Subcutaneous abdominal adipose tissue (tissue), 5 donors: ENCODE measurements around the gene NXPH1.

Experiments
- H3K27ac ChIP-seq: one replicate; pipeline ENCODE4 v1.7.0; 2013; ENCODE audit warnings: low read depth, mild to moderate bottlenecking, inconsistent platforms, low read length, moderate library complexity
- H3K27me3 ChIP-seq, 5 donors: one replicate each; pipeline ENCODE4 v1.7.0; 2013; ENCODE audit warnings: low read length in 5 of 5, inconsistent platforms in 1 of 5; ENCODE audit not compliant: control insufficient read depth in 5 of 5, insufficient read depth in 4 of 5
- H3K36me3 ChIP-seq, 5 donors: one replicate each; pipeline ENCODE4 v1.7.0; 2013; ENCODE audit warnings: low read length in 5 of 5; ENCODE audit not compliant: control insufficient read depth in 5 of 5, insufficient read depth in 5 of 5
- H3K4me1 ChIP-seq, 5 donors: one replicate each; pipeline ENCODE4 v1.7.0; 2013; ENCODE audit warnings: low read length in 5 of 5, mild to moderate bottlenecking in 3 of 5, moderate library complexity in 1 of 5; ENCODE audit not compliant: control insufficient read depth in 5 of 5, insufficient read depth in 5 of 5
- H3K4me3 ChIP-seq, 5 donors: one replicate each; pipeline ENCODE4 v1.7.0; 2013; ENCODE audit warnings: low read length in 5 of 5, low read depth in 1 of 5
- H3K9ac ChIP-seq, 5 donors: one replicate each; pipeline ENCODE4 v1.7.0; 2013; ENCODE audit warnings: low read length in 5 of 5, mild to moderate bottlenecking in 4 of 5, moderate library complexity in 3 of 5
- H3K9me3 ChIP-seq, 5 donors: one replicate each; pipeline ENCODE4 v1.7.0; 2013; ENCODE audit warnings: low read length in 5 of 5; ENCODE audit not compliant: control insufficient read depth in 5 of 5
- donor health status: healthy.
- donor health status: healthy.
- donor health status: healthy.
- donor health status: healthy.
- donor health status: healthy.

NXPH1 gene

GRCh38 chr7:8531991-8532515 is 98.6 kb downstream of the NXPH1 start:
- no peaks in the 10 kb centered on the region for H3K36me3 ChIP-seq
- no peak overlapping the region for H3K4me3 ChIP-seq
- H3K4me1 ChIP-seq: no peaks in the 10 kb centered on the region

GRCh38 chr7:8536431-8536830 is 103.0 kb downstream of the NXPH1 start:
- H3K4me1 ChIP-seq: no peaks in the 10 kb centered on the region
- H3K4me3 ChIP-seq: no peak overlapping the region
- H3K9me3 ChIP-seq: no peaks in the 10 kb centered on the region
- no peak overlapping the region for H3K9ac ChIP-seq
- no peaks in the 10 kb centered on the region for H3K27me3 ChIP-seq
- H3K27ac ChIP-seq: no peak overlapping the region
- no peaks in the 10 kb centered on the region for H3K36me3 ChIP-seq

More at GRCh38 chr7:8531991-8532515, 98.6 kb downstream of the NXPH1 start:
- H3K27ac ChIP-seq: no peak overlapping the region
- H3K9me3 ChIP-seq: no peaks in the 10 kb centered on the region
- no peaks in the 10 kb centered on the region for H3K27me3 ChIP-seq
- no peak overlapping the region for H3K9ac ChIP-seq

- H3K4me1 ChIP-seq: no peaks in the 10 kb centered on the region
- no peak overlapping the region for H3K4me3 ChIP-seq
- no peaks in the 10 kb centered on the region for H3K27me3 ChIP-seq
- H3K36me3 ChIP-seq: no peaks in the 10 kb centered on the region
- no peak overlapping the region for H3K27ac ChIP-seq
- no peak overlapping the region for H3K9ac ChIP-seq
- no peaks in the 10 kb centered on the region for H3K9me3 ChIP-seq
Measured at GRCh38 chr7:8549046-8549445, 115.6 kb downstream of the NXPH1 start.

- Histone ChIP-seq H3K36me3 (no peaks in the 10 kb centered on the region), H3K27me3 (peaks cover 0 to 3% (median 0%) of the 10 kb centered on the region in 5 donors), H3K9me3 (no peaks in the 10 kb centered on the region), H3K27ac (no peak overlapping the region), H3K4me1 (no peaks in the 10 kb centered on the region), H3K4me3 (no peak overlapping the region), H3K9ac (no peak overlapping the region)
Measured at GRCh38 chr7:8560501-8560900, 127.1 kb downstream of the NXPH1 start.

GRCh38 chr7:8561449-8561848 is 128.0 kb downstream of the NXPH1 start:
- Histone ChIP-seq H3K4me3 (no peak overlapping the region), H3K27me3 (peaks cover 0 to 3% (median 0%) of the 10 kb centered on the region in 5 donors), H3K27ac (no peak overlapping the region), H3K9ac (no peak overlapping the region), H3K4me1 (no peaks in the 10 kb centered on the region), H3K36me3 (no peaks in the 10 kb centered on the region), H3K9me3 (no peaks in the 10 kb centered on the region)

- no peaks in the 10 kb centered on the region for H3K36me3 ChIP-seq
- no peaks in the 10 kb centered on the region for H3K4me1 ChIP-seq
- no peak overlapping the region for H3K4me3 ChIP-seq
- peaks cover 0 to 3% (median 0%) of the 10 kb centered on the region in 5 donors for H3K27me3 ChIP-seq
- H3K9ac ChIP-seq: no peak overlapping the region
- H3K9me3 ChIP-seq: no peaks in the 10 kb centered on the region
- H3K27ac ChIP-seq: no peak overlapping the region
Measured at GRCh38 chr7:8564281-8564680, 130.9 kb downstream of the NXPH1 start.

- H3K36me3 ChIP-seq: no peaks in the 10 kb centered on the region
- H3K4me3 ChIP-seq: no peak overlapping the region
- H3K9me3 ChIP-seq: no peaks in the 10 kb centered on the region
- H3K27ac ChIP-seq: no peak overlapping the region
- H3K4me1 ChIP-seq: no peaks in the 10 kb centered on the region
- no peak overlapping the region for H3K9ac ChIP-seq
- H3K27me3 ChIP-seq: no peaks in the 10 kb centered on the region
Measured at GRCh38 chr7:8566016-8566415, 132.6 kb downstream of the NXPH1 start.

GRCh38 chr7:8567626-8568025 is 134.2 kb downstream of the NXPH1 start:
- no peaks in the 10 kb centered on the region for H3K36me3 ChIP-seq
- no peak overlapping the region for H3K9ac ChIP-seq
- no peaks in the 10 kb centered on the region for H3K27me3 ChIP-seq
- no peak overlapping the region for H3K4me3 ChIP-seq
- no peaks in the 10 kb centered on the region for H3K9me3 ChIP-seq
- no peaks in the 10 kb centered on the region for H3K4me1 ChIP-seq
- no peak overlapping the region for H3K27ac ChIP-seq

GRCh38 chr7:8579661-8580194 is 146.3 kb downstream of the NXPH1 start:
- peaks cover 0 to 5% (median 0%) of the 10 kb centered on the region in 5 donors for H3K9me3 ChIP-seq
- no peaks in the 10 kb centered on the region for H3K27me3 ChIP-seq

GRCh38 chr7:8581842-8582241 is 148.4 kb downstream of the NXPH1 start:
- Histone ChIP-seq H3K9ac (no peak overlapping the region), H3K27me3 (no peaks in the 10 kb centered on the region), H3K4me3 (no peak overlapping the region), H3K4me1 (no peaks in the 10 kb centered on the region), H3K36me3 (no peaks in the 10 kb centered on the region), H3K9me3 (peaks cover 0 to 5% (median 0%) of the 10 kb centered on the region in 5 donors), H3K27ac (no peak overlapping the region)

More at GRCh38 chr7:8579661-8580194, 146.3 kb downstream of the NXPH1 start:
- no peak overlapping the region for H3K9ac ChIP-seq
- no peak overlapping the region for H3K4me3 ChIP-seq
- no peak overlapping the region for H3K27ac ChIP-seq
- H3K4me1 ChIP-seq: no peaks in the 10 kb centered on the region
- no peaks in the 10 kb centered on the region for H3K36me3 ChIP-seq
